ENCODE results near the gene ACBD6.

DNA sequence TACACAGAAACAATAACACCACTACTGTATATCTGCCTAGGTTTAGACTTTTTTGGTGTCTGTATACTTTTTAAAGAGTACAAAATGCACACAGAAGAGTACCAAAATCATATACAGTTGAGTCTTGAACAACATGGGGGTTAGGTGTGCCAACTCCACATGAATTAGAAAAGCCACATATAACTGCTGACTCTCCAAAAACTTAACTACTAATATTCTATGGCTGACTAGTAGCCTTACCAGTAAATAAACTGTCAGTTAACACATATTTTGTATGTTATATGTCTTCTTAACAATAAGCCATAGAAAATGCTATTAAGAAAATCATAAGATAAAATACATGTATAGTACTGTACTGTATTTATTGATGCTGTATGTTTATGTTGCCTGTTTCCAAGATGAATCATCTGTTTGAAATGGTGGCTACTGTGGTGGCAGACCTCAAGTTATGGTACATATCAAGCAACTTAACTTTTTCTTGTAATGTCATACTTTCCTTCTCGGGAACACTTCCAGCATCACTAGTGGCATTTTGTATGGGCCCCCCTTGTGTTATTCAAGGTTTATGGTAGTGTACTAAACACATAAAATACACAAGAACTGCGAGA, 201.1 kb downstream of the ACBD6 start:
- TF ChIP-seq, protein P1, sequence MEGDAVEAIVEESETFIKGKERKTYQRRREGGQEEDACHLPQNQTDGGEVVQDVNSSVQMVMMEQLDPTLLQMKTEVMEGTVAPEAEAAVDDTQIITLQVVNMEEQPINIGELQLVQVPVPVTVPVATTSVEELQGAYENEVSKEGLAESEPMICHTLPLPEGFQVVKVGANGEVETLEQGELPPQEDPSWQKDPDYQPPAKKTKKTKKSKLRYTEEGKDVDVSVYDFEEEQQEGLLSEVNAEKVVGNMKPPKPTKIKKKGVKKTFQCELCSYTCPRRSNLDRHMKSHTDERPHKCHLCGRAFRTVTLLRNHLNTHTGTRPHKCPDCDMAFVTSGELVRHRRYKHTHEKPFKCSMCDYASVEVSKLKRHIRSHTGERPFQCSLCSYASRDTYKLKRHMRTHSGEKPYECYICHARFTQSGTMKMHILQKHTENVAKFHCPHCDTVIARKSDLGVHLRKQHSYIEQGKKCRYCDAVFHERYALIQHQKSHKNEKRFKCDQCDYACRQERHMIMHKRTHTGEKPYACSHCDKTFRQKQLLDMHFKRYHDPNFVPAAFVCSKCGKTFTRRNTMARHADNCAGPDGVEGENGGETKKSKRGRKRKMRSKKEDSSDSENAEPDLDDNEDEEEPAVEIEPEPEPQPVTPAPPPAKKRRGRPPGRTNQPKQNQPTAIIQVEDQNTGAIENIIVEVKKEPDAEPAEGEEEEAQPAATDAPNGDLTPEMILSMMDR (IDR thresholded peaks at IDR 0.05; ENCODE audit: low read length): no peak
- TF ChIP-seq EZH2 (IDR thresholded peaks at IDR 0.05; ENCODE audit: borderline replicate concordance, low read length): no peak
